Activated effector memory CD4-positive, alpha-beta T cell treated with anti-CD3 and anti-CD28 coated beads, Interleukin-2, amount 50 U/mL, for 16 hours (primary cell): ENCODE data around the gene GLRA2.
A peak's percentile ranks its signal among the peaks of the same experiment; 100 is the strongest.
"Not testable (repeated sequence)": the region's sequence is repeated elsewhere in the genome, so short reads cannot be mapped to it uniquely, and the experiment has no call there.

Source experiments
- DNase-seq: peaks from one replicate; pipeline ENCODE4 v3.0.0-alpha.2; 2020

GLRA2 gene

DNA sequence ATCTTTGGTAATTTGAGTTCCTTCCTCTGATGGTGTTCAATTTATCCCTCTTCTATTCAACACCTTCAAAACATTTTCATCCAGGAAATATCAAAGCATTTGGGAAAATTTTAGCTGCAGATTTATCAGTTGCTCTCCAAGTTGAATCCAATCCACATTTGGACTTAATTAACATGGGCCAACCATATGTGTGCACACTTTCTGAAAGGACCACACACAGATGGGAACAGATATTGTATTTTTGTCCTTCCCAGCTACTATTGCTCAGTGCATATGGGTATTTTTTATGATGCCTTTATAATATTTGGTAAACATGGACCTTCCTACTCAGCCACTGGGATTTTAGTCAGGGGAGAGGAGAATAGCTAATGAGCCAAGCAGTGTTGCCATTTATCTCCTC lies 65.2 kb downstream of the GLRA2 start:
- DNase-seq = no peak

DNA sequence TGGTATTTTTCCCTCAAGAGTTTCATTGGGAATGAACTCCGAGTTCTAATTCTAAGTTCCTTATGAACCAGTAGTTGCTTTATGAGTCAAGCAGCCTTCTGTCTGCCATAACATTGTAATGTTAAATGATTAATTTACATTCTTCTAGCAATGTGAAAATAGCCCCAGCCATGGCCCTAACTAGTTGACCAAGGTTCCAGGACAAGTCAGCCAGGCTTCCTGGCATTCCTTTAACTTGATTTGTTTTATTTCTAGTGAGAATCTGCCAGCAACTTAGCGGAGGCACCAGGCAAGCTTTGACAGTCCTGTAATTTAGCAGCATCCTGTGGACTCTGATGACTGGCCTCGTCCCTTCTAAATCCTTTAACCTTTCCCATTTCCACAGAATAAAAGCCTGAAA lies 69.0 kb downstream of the GLRA2 start:
- DNase-seq = no peak

DNA sequence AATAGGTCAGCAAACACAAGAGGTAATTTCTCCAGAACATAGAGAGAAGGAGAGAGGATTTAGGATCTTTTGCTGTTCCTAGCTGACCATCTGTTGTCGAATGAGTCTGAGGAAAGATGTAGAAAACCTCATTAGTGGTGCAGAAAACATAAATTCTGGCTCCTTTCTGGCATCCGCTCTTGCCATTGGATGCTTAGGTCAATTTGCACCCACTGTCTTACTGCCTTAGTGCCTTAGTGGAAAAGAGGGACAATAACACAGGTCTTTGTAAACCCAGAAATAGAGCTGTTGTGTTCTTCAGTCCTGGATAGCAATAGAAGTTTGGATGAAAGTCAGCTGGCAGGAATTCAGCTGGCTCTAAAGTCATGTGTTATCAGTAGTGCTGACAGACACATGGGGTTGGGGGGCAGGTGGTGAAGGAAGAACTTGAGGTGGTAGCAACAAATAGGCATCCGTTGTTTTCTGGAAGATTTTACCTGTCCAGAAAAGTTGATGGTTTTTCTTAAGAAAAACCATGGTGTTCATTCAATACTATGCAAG lies 78.2 kb downstream of the GLRA2 start:
- no peak for DNase-seq

DNA sequence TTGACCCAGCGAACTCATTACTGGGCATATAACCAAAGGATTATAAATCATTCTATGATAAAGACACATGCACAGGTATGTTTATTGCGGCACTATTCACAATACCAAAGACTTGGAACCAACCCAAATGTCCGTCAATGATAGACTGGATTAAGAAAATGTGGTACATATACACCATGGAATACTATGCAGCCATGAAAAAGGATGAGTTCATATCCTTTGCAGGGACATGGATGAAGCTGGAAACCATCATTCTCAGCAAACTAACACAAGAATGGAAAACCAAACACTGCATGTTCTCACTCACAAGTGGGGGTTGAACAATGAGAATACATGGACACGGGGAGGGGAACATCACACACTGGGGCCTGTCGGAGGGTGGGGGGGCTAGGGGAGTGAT lies 83.1 kb downstream of the GLRA2 start:
- DNase-seq = not testable (repeated sequence)

DNA sequence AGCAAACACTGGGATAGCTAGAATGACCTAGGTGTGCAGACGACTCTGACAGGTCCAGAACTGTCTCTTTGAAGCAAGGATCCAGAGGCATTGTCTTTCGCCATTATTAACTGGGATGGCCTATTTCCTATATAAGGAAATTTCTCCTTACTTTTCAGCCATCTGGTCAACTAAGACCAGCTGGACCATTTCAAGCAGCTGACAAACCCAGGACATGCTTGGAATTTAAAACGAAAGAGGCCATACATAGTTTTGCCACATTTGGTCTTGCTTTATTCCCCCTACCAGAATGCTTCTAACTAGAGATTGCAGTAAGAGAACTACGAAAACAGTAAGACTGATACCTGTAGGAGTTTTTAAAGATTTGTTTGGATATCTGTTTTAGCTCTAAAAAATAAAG lies 87.0 kb downstream of the GLRA2 start:
- no peak for DNase-seq

DNA sequence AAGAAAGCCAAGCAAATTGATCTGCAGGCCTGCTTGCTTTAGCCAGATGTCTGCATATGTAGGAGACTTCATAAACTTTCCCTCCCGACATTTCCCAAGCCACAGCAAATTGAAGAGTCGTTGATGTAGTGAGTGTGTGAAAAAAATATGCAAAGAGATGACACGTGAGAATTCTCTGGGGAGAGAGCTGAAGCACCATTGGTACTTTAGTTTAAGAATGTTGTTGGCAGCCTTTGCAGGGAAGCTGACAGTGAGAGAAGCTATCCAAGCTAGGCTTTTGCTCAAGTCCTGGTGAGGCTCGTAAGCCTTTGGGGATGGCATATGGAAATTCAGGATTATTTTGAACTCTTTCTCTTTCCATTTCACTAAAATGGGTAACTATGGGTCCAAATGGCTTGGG lies 87.5 kb downstream of the GLRA2 start:
- DNase-seq = no peak

DNA sequence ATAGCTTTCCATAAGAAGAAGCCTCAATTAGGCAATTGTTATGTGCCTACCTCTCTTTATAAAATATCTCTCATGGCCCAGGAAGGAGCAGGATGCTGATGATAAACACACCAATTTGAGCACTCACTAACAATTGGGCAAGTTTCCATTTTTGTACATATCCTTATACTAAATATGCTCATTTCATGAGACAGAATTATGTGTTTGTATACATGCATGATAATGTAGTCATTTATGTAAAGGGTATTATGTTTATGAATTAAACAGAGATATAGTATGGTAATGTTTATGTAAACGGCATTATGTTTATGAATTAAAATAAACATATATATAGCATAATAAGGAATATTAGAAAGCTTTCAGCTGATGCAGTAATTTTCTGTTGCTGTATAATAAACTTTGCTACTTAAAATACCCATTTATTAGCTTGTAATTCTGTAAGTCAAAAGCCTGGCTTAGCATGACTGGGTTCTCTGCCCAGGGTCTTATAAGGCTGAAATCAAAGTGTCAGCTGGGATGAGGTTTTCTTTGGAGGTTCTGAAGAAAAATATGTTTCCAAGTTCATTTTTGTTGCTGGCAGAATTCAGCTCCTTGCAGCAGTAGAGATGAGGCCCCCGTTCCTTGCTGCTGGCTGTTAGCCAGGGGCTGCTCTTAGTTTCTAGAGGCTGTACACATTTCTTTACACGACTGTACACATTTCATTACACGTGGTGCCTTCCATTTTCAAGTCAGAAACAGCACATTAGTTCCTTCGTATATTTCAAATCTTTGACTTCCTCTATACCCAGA lies 89.0 kb downstream of the GLRA2 start:
- no peak for DNase-seq

GRCh38 chrX:14630733-14631132 lies 101.4 kb downstream of the GLRA2 start:
- no peak for DNase-seq

DNA sequence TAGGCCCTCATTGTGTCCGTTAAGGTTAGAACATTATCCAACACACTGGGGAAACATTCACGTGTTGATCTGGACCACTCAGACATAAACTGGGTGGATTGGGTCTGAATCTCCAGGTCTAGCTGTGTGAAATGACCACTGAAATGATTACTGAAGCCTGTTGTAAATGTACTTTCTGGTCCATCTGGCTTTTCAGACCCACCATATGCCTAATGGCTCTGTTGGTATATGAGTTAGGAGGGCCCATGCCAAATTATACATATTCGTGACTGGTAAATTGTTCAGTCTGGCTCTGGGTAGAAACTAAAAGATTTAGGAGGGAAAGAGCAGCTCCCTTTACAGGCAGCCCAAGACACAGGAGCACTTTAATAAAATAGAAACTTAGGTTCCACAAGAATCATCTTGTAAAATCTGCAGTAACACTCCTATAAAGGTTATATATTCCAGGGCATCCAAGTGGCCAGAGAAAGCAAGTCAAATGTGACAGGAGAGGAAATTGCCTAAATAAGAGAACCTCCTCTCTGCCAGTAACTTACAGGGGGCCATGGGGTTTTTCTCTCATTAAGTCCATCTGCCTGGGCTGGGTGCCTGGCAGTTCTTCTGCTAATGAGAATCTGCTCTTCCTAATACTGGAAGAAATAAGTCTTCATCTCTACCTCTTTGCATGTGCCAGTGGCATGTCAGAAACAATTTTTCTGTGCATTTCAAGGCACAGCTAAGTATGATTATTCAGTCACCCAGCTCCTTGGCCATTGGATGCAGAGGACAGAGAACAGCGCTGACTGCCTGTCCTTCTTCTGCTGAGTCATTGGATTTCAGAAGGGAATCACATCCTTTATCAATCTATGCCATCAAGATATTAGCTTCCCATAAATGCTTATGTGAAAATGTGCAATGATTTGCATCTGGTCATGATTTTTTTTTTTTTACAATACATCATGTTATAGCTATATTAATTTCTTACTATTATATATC lies 112.6 kb downstream of the GLRA2 start:
- no peak for DNase-seq

DNA sequence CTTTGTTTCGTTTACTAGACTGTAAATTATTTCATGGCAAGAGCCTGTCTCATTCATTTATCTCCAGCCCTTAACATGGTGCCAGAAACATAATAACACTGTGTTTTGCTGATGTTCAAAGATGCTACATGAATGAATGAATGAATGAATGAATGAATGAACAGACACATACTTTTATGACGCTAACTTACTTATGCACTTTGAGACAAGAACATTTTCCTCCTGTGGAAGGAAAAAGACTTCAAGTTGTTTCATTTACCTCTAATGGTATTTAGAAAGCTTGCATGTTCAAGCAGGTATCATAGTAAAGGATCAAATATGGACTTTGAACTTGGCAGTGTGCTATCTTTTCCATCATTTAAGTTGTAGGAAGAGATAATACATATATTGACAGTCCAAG lies 131.6 kb downstream of the GLRA2 start:
- no peak for DNase-seq

DNA sequence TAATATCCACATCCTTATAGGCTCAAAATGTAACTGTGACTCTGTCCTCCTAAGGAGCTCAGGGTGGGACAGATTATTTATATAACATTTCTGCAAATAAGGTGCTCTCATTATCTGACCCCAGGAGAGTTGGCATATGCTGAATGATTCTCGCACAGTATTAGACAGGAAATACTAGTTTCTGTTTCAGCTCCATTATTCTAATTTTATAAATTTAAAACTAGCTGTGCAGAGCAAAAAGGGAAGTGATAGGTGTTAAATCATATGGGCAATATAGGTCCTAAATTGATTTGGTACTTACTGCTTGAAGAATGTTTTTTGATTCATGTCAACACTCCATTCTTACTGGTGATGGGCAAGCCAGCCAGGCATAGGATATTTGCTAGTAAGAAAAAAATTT lies 141.5 kb downstream of the GLRA2 start:
- DNase-seq = no peak

DNA sequence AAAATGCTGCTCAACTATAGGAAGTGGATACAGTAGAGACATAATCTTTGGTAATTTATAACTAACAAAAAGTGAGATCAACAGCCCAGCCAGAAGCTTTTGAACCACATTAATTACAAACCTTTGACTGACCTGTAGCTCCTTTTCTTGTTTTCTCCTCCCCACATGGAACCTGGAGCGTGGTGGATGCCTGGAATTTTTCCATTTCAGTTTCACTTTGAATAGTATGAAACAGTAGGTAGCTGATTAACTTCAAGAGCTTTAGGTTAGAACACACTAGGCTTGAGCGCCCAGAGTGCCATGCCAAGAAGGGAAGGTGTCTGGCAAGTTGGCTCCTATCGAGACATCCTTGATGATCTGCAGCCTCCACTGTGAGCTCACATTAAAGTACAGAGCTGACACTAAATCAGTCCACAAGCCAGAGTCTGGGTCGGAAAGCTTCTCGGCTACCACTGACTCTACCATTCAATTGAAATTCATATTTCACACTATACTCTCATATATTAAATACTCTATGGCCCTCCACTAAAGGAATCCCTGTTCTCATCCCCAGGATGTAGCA lies 143.4 kb downstream of the GLRA2 start:
- DNase-seq = no peak

DNA sequence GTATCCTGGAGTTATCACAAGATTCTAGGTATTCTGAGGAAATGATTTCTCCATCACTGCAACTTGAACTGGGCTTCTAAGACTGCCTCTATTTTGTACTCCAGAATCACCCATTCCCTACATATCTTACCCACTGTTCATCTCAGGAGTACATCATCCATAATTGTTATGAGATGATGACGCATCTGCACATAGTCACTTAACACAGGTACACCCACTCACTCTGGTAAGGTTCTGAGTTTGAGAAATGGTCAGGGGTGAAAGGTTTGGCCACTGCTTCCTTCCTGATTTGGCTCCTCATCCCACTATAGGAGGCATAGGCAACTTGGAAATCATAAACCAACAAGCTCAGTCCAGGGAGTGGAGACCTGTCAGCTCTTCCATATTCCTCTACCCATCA lies 143.9 kb downstream of the GLRA2 start:
- no peak for DNase-seq

- DNase-seq = no peak
Observed at GRCh38 chrX:14673764-14674163, 144.4 kb downstream of the GLRA2 start.

DNA sequence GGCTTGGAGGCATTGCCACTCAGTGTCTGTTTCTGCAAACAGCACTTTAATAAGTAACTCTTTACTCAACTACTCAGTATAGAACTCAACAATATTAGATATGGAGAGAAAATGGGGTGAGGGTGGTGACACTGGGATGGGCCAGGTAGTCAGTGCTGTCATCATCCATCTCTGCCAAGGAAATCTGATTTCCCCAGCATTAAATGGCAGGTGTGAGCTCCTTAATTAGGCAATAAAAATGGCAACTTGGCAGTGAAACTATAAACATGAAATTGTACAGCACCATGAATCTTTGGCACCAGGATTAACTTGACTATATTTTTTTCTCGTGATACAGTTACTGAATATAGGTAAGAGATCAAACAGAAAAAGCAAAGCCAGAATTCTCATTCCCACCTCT lies 146.2 kb downstream of the GLRA2 start:
- DNase-seq = no peak

DNA sequence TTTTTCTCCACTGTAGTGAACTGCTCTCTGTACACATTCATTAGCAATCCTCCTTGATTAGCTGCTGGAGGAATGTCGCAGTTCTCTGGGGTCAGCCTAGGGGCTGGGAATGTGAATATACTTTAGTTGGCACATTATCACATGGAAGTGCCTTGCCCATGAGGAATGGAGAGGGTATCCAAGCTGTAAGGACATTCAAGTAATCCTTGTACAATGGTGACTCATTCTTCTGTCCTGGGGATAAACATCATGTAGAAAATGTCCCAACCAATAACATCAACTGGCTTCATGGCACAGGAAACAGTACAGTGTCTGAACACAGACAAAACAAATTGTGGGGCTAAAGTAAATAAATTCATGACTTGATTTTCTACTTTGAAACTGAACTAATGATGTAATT lies 147.1 kb downstream of the GLRA2 start:
- DNase-seq = no peak

DNA sequence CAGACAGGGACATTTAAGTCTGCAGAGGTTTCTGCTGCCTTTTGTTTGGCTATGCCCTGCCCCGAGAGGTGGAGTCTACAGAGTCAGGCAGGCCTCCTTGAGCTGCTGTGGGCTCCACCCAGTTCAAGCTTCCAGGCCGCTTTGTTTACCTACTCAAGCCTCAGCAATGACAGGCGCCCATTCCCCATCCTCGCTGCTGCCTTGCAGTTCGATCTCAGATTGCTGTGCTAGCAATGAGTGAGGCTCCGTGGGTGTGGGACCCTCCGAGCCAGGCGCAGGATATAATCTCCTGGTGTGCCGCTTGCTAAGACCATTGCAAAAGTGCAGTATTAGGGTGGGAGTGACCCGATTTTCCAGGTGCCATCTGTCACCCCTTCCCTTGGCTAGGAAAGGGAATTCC lies 159.0 kb downstream of the GLRA2 start:
- DNase-seq = not testable (repeated sequence)

DNA sequence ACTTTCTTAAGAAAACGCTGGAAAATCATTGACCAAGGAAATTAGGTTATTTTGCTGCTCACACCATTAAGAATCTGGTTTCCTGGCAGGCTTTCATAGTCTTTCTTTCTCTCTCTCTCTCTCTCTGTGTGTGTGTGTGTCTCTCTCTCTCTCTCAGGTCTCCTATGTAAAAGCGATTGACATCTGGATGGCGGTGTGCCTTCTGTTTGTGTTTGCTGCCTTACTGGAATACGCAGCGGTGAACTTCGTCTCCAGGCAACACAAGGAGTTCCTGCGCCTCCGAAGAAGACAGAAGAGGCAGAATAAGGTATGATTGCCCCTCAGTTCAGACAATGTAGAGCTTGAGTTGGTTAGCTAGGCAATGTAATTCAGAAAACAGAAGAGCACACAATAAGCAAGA lies 161.2 kb downstream of the GLRA2 start:
- no peak for DNase-seq

DNA sequence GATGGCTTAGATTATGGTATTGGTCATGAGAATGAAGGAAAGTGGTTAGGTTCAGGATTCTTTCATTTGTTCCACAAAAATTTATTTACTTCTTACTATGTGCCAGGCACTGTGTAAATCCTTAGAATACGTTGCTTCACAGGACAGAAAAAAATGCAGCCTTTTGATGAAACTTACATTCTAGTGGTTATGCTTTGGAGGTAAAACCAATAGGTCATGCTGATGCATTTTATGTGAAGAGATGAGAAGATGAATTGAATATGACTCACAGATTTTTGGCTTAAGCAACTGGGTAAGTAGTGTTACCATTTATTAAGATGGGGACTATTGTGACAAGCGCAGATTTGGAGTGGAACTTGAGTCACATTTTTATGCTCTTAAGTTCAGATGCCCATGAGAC lies 165.3 kb downstream of the GLRA2 start:
- DNase-seq = no peak

- DNase-seq = peak; percentile 60
Observed at GRCh38 chrX:14697451-14697850, 168.1 kb downstream of the GLRA2 start.

DNA sequence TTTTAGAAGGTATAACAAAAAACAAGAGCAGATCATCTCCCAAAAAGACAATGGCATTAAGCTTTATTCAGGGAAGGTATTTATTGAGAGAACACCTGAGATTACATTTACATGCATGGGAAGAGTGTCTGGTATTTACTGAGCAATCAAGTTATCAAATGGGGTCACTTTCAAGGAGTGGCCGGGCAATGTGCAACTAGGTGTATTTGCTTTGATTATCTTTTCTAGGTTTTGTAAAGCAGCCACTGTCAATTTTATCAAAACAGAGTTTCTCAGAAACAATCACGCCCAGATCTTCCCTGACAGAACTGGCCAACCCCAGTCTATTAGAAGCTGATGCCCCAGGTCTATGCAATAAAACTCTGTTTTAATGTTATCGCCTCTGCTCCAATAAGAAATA lies 169.5 kb downstream of the GLRA2 start:
- no peak for DNase-seq

DNA sequence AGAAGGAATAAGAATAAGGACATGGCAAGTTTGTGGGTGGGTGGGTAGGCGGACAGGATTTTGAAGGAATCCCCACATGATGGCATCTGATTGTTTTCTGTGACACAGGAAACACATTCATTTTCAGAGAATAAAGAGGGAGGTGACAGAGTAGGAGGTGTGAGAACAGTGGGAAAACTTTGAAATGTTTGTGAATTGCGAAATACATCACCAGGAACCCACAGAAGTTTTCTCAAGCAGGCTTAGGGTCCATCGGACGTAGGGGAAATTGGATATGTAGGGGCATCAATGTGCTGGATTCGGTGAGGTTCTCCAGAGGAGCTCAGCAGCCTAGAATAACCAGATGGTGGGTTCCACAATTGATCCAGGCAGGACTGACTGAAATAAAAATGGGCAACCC lies 171.6 kb downstream of the GLRA2 start:
- no peak for DNase-seq

- no peak for DNase-seq
Observed at GRCh38 chrX:14702145-14702544, 172.8 kb downstream of the GLRA2 start.

GRCh38 chrX:14712096-14712495 lies 182.8 kb downstream of the GLRA2 start:
- no peak for DNase-seq
